ENCODE results near the gene MCC.

The MCC gene

GRCh38 chr5:113054899-113055298 is 433.4 kb downstream of the MCC start:
- Histone ChIP-seq H3K4me3 (ENCODE audit: low read depth, low read length) (no peak overlapping the region), H3K4me1 (ENCODE audit: control insufficient read depth, insufficient read depth, low read length) (peaks cover 5% of the 10 kb centered on the region; the same call in 1 of the 2 replicates), H3K27me3 (ENCODE audit: control insufficient read depth, insufficient read depth, low read length) (no peaks in the 10 kb centered on the region), H3K9me3 (ENCODE audit: control insufficient read depth, insufficient read depth, low read depth, low read length) (no peaks in the 10 kb centered on the region), H3K36me3 (ENCODE audit: control insufficient read depth, insufficient read depth, low read length) (peaks cover 26% of the 10 kb centered on the region), H3K27ac (ENCODE audit: low read depth, low read length) (no peak overlapping the region), H3K9ac (ENCODE audit: low read length) (no peak overlapping the region)

- H3K4me1 ChIP-seq (ENCODE audit: control insufficient read depth, insufficient read depth, low read length): no peaks in the 10 kb centered on the region; the same call in 1 of the 2 replicates
- no peaks in the 10 kb centered on the region for H3K27me3 ChIP-seq (ENCODE audit: control insufficient read depth, insufficient read depth, low read length)
- H3K36me3 ChIP-seq (ENCODE audit: control insufficient read depth, insufficient read depth, low read length): peaks cover 32% of the 10 kb centered on the region
- no peak overlapping the region for H3K9ac ChIP-seq (ENCODE audit: low read length)
- H3K4me3 ChIP-seq (ENCODE audit: low read depth, low read length): no peak overlapping the region
- H3K27ac ChIP-seq (ENCODE audit: low read depth, low read length): no peak overlapping the region
- no peaks in the 10 kb centered on the region for H3K9me3 ChIP-seq (ENCODE audit: control insufficient read depth, insufficient read depth, low read depth, low read length)
These were observed 434.7 kb downstream of the MCC start for GRCh38 chr5:113053511-113053995.

- no peaks in the 10 kb centered on the region; the same call in 1 of the 2 replicates for H3K4me1 ChIP-seq (ENCODE audit: control insufficient read depth, insufficient read depth, low read length)
- no peak overlapping the region for H3K27ac ChIP-seq (ENCODE audit: low read depth, low read length)
- H3K27me3 ChIP-seq (ENCODE audit: control insufficient read depth, insufficient read depth, low read length): no peaks in the 10 kb centered on the region
- peaks cover 41% of the 10 kb centered on the region for H3K36me3 ChIP-seq (ENCODE audit: control insufficient read depth, insufficient read depth, low read length)
- no peak overlapping the region for H3K4me3 ChIP-seq (ENCODE audit: low read depth, low read length)
- no peak overlapping the region for H3K9ac ChIP-seq (ENCODE audit: low read length)
- no peaks in the 10 kb centered on the region for H3K9me3 ChIP-seq (ENCODE audit: control insufficient read depth, insufficient read depth, low read depth, low read length)
These were observed 436.0 kb downstream of the MCC start for GRCh38 chr5:113052041-113052795.

- Histone ChIP-seq H3K4me1 (ENCODE audit: control insufficient read depth, insufficient read depth, low read length) (no peaks in the 10 kb centered on the region; the same call in 1 of the 2 replicates), H3K27ac (ENCODE audit: low read depth, low read length) (no peak overlapping the region), H3K27me3 (ENCODE audit: control insufficient read depth, insufficient read depth, low read length) (no peaks in the 10 kb centered on the region), H3K9ac (ENCODE audit: low read length) (no peak overlapping the region), H3K4me3 (ENCODE audit: low read depth, low read length) (no peak overlapping the region), H3K36me3 (ENCODE audit: control insufficient read depth, insufficient read depth, low read length) (peaks cover 46% of the 10 kb centered on the region), H3K9me3 (ENCODE audit: control insufficient read depth, insufficient read depth, low read depth, low read length) (no peaks in the 10 kb centered on the region)
These were observed 437.4 kb downstream of the MCC start for GRCh38 chr5:113050721-113051382.

GRCh38 chr5:113048931-113049330 is 439.3 kb downstream of the MCC start:
- no peak overlapping the region for H3K4me3 ChIP-seq (ENCODE audit: low read depth, low read length)
- no peak overlapping the region for H3K9ac ChIP-seq (ENCODE audit: low read length)
- no peak overlapping the region for H3K27ac ChIP-seq (ENCODE audit: low read depth, low read length)
- no peaks in the 10 kb centered on the region for H3K9me3 ChIP-seq (ENCODE audit: control insufficient read depth, insufficient read depth, low read depth, low read length)
- H3K36me3 ChIP-seq (ENCODE audit: control insufficient read depth, insufficient read depth, low read length): peaks cover 49% of the 10 kb centered on the region
- no peaks in the 10 kb centered on the region; the same call in 1 of the 2 replicates for H3K4me1 ChIP-seq (ENCODE audit: control insufficient read depth, insufficient read depth, low read length)
- no peaks in the 10 kb centered on the region for H3K27me3 ChIP-seq (ENCODE audit: control insufficient read depth, insufficient read depth, low read length)

GRCh38 chr5:113047733-113048652 is 440.3 kb downstream of the MCC start:
- Histone ChIP-seq H3K27ac (ENCODE audit: low read depth, low read length) (no peak overlapping the region), H3K36me3 (ENCODE audit: control insufficient read depth, insufficient read depth, low read length) (peaks cover 42% of the 10 kb centered on the region), H3K4me3 (ENCODE audit: low read depth, low read length) (no peak overlapping the region), H3K9me3 (ENCODE audit: control insufficient read depth, insufficient read depth, low read depth, low read length) (no peaks in the 10 kb centered on the region), H3K27me3 (ENCODE audit: control insufficient read depth, insufficient read depth, low read length) (no peaks in the 10 kb centered on the region), H3K4me1 (ENCODE audit: control insufficient read depth, insufficient read depth, low read length) (no peaks in the 10 kb centered on the region), H3K9ac (ENCODE audit: low read length) (no peak overlapping the region)

GRCh38 chr5:113047234-113047633 is 441.0 kb downstream of the MCC start:
- Histone ChIP-seq H3K9ac (ENCODE audit: low read length) (no peak overlapping the region), H3K9me3 (ENCODE audit: control insufficient read depth, insufficient read depth, low read depth, low read length) (no peaks in the 10 kb centered on the region), H3K4me1 (ENCODE audit: control insufficient read depth, insufficient read depth, low read length) (no peaks in the 10 kb centered on the region), H3K27ac (ENCODE audit: low read depth, low read length) (no peak overlapping the region), H3K4me3 (ENCODE audit: low read depth, low read length) (no peak overlapping the region), H3K27me3 (ENCODE audit: control insufficient read depth, insufficient read depth, low read length) (no peaks in the 10 kb centered on the region), H3K36me3 (ENCODE audit: control insufficient read depth, insufficient read depth, low read length) (peaks cover 42% of the 10 kb centered on the region)

GRCh38 chr5:113044776-113045465 is 443.3 kb downstream of the MCC start:
- no peak overlapping the region for H3K4me3 ChIP-seq (ENCODE audit: low read depth, low read length)
- peaks cover 35% of the 10 kb centered on the region for H3K36me3 ChIP-seq (ENCODE audit: control insufficient read depth, insufficient read depth, low read length)
- H3K4me1 ChIP-seq (ENCODE audit: control insufficient read depth, insufficient read depth, low read length): no peaks in the 10 kb centered on the region
- no peak overlapping the region for H3K27ac ChIP-seq (ENCODE audit: low read depth, low read length)
- H3K9me3 ChIP-seq (ENCODE audit: control insufficient read depth, insufficient read depth, low read depth, low read length): no peaks in the 10 kb centered on the region
- no peaks in the 10 kb centered on the region for H3K27me3 ChIP-seq (ENCODE audit: control insufficient read depth, insufficient read depth, low read length)
- no peak overlapping the region for H3K9ac ChIP-seq (ENCODE audit: low read length)

- no peak overlapping the region for H3K9ac ChIP-seq (ENCODE audit: low read length)
- H3K4me3 ChIP-seq (ENCODE audit: low read depth, low read length): no peak overlapping the region
- peaks cover 24% of the 10 kb centered on the region for H3K36me3 ChIP-seq (ENCODE audit: control insufficient read depth, insufficient read depth, low read length)
- no peak overlapping the region for H3K27ac ChIP-seq (ENCODE audit: low read depth, low read length)
- H3K9me3 ChIP-seq (ENCODE audit: control insufficient read depth, insufficient read depth, low read depth, low read length): no peaks in the 10 kb centered on the region
- no peaks in the 10 kb centered on the region for H3K4me1 ChIP-seq (ENCODE audit: control insufficient read depth, insufficient read depth, low read length)
- no peaks in the 10 kb centered on the region for H3K27me3 ChIP-seq (ENCODE audit: control insufficient read depth, insufficient read depth, low read length)
These were observed 444.7 kb downstream of the MCC start for GRCh38 chr5:113043491-113043931.

- H3K4me1 ChIP-seq (ENCODE audit: control insufficient read depth, insufficient read depth, low read length): no peaks in the 10 kb centered on the region
- peaks cover 18% of the 10 kb centered on the region; the same call in 1 of the 2 replicates for H3K36me3 ChIP-seq (ENCODE audit: control insufficient read depth, insufficient read depth, low read length)
- no peak overlapping the region for H3K27ac ChIP-seq (ENCODE audit: low read depth, low read length)
- H3K27me3 ChIP-seq (ENCODE audit: control insufficient read depth, insufficient read depth, low read length): no peaks in the 10 kb centered on the region
- no peaks in the 10 kb centered on the region for H3K9me3 ChIP-seq (ENCODE audit: control insufficient read depth, insufficient read depth, low read depth, low read length)
- no peak overlapping the region for H3K4me3 ChIP-seq (ENCODE audit: low read depth, low read length)
- H3K9ac ChIP-seq (ENCODE audit: low read length): no peak overlapping the region
These were observed 445.6 kb downstream of the MCC start for GRCh38 chr5:113042491-113043243.

Measured in HUES6 (cell line).